Endothelial cell (in vitro differentiated cells): Measurements from ENCODE around the gene OARD1. TPM values are rescaled to one million over a fixed set of nuclear protein-coding genes. Genes with fewer than 3 reads are reported as not detected.

Experiments used
- DNase-seq: peaks from one replicate; pipeline ENCODE4 v3.0.0; 2021; ENCODE audit warnings: low spot score
- H3K27ac Mint-ChIP-seq: one replicate; pipeline ENCODE4 v1.8.0; 2021; ENCODE audit warnings: mixed read lengths, inconsistent platforms; ENCODE audit not compliant: unreplicated experiment
- H3K27me3 Mint-ChIP-seq: one replicate; pipeline ENCODE4 v1.8.0; 2021; ENCODE audit warnings: mild to moderate bottlenecking, moderate library complexity, mixed read lengths, inconsistent platforms; ENCODE audit not compliant: unreplicated experiment
- H3K36me3 Mint-ChIP-seq: one replicate; pipeline ENCODE4 v1.8.0; 2021; ENCODE audit warnings: mild to moderate bottlenecking, low read depth, mixed read lengths, inconsistent platforms; ENCODE audit not compliant: unreplicated experiment
- H3K4me1 Mint-ChIP-seq: one replicate; pipeline ENCODE4 v1.8.0; 2021; ENCODE audit warnings: mild to moderate bottlenecking, mixed read lengths, inconsistent platforms; ENCODE audit not compliant: unreplicated experiment
- H3K4me3 Mint-ChIP-seq: one replicate; pipeline ENCODE4 v1.8.0; 2021; ENCODE audit warnings: mild to moderate bottlenecking, mixed read lengths, inconsistent platforms; ENCODE audit not compliant: unreplicated experiment
- H3K9me3 Mint-ChIP-seq: one replicate; pipeline ENCODE4 v1.8.0; 2021; ENCODE audit warnings: mixed read lengths, inconsistent platforms; ENCODE audit not compliant: unreplicated experiment
- total RNA-seq: library from RNA; stranded (reverse); fragmentation: NEBNext Ultra II Directional; extraction: Animal tissue kit (Norgen Biotek cat#: 25700); gene quantifications from one replicate; pipeline ENCODE4 v1.2.1, GENCODE V29; 2021; ENCODE audit not compliant: unreplicated experiment
- TF ChIP-seq, protein P1 (sequence below): fragments of 200-600 bp; sonication (generic); IDR thresholded peaks from one replicate; pipeline ENCODE4 v1.5.0; 2021; ENCODE audit warnings: antibody characterized with exemption; ENCODE audit not compliant: unreplicated experiment

The OARD1 gene
- total RNA-seq, 1 donor from 2014 or later: 20.5 TPM

DNA sequence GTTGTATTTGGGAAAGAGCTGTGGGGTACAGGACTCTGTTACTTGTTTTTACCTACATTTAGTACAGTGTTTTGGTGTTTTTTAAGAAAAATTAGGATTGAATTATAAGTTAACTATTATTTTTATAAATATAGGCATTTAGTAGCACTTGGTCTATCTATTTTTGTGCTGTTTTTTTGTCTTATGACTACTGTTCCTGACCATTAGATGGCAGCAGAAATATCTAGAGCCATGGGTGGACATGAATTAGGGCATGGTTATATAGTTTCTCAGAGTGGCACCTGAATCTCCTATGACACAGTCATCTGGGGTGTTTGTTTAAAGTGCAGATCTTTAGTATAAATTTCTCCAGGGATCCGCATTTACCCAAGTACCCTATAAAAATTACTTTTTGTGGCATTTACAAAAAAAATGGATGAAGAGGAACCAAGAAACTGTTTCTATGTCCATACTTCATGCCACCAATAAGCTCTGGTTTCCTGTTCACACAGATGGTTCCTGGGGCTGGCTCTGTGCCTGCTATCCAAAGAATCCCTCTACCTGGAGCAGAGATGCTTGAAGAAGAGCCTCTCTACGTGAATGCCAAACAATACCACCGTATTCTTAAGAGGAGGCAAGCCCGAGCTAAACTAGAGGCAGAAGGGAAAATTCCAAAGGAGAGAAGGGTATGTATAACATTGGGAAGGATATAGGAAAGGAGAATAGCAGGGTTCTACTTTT, 20.4 kb upstream of the OARD1 start:
- no peak overlapping the region for H3K27ac Mint-ChIP-seq
- TF ChIP-seq, protein P1, sequence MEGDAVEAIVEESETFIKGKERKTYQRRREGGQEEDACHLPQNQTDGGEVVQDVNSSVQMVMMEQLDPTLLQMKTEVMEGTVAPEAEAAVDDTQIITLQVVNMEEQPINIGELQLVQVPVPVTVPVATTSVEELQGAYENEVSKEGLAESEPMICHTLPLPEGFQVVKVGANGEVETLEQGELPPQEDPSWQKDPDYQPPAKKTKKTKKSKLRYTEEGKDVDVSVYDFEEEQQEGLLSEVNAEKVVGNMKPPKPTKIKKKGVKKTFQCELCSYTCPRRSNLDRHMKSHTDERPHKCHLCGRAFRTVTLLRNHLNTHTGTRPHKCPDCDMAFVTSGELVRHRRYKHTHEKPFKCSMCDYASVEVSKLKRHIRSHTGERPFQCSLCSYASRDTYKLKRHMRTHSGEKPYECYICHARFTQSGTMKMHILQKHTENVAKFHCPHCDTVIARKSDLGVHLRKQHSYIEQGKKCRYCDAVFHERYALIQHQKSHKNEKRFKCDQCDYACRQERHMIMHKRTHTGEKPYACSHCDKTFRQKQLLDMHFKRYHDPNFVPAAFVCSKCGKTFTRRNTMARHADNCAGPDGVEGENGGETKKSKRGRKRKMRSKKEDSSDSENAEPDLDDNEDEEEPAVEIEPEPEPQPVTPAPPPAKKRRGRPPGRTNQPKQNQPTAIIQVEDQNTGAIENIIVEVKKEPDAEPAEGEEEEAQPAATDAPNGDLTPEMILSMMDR: no peak
- no peaks in the 10 kb centered on the region for H3K9me3 Mint-ChIP-seq
- no peaks in the 10 kb centered on the region for H3K4me1 Mint-ChIP-seq
- H3K36me3 Mint-ChIP-seq: peaks cover 51% of the 10 kb centered on the region
- no peaks in the 10 kb centered on the region for H3K27me3 Mint-ChIP-seq
- no peak for DNase-seq
- H3K4me3 Mint-ChIP-seq: no peak overlapping the region

DNA sequence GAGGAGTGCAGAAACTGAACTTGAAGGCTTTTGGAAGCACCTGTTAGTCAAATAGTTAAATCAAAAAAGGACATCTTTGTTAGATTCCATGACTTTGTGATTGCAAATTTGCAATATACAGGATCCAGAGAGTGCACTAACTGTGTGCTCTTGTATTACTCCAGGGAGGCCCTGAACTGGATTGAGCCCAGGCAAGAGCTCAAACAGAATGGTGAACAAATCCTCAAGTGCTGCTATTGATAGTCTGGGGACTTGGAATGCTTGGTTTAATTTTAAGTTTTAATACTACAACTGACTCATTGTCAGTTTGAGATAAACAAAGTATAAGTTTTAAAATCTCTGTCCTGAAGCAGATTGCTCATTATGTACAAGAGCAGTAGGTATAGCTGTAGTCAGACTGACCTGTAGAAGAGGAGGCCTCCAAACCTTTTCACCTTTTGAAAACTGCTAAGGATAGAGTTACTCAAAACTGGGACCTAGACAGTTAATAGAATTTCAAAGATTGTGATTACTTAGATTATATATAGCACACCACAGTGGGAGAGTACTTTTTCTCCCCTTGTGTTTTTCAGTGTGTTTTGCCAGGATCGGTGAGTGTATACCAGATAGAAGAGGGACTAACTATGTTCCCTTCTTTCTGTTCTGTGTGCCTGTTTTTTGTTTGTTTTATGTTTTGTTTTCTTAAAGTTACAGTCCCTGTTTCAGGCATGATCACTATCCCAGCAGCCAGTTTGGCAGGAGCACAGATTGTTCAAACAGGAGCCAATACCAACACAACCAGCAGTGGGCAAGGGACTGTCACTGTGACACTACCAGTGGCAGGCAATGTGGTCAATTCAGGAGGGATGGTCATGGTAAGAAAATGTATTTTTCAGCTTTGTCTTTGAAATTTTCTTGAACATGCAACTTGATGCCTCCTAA, 18.9 kb upstream of the OARD1 start:
- TF ChIP-seq, protein P1: no peak
- Mint-ChIP-seq H3K36me3 (peaks cover 38% of the 10 kb centered on the region), H3K27me3 (no peaks in the 10 kb centered on the region), H3K4me1 (no peaks in the 10 kb centered on the region), H3K4me3 (no peak overlapping the region), H3K9me3 (no peaks in the 10 kb centered on the region), H3K27ac (no peak overlapping the region)
- no peak for DNase-seq

DNA sequence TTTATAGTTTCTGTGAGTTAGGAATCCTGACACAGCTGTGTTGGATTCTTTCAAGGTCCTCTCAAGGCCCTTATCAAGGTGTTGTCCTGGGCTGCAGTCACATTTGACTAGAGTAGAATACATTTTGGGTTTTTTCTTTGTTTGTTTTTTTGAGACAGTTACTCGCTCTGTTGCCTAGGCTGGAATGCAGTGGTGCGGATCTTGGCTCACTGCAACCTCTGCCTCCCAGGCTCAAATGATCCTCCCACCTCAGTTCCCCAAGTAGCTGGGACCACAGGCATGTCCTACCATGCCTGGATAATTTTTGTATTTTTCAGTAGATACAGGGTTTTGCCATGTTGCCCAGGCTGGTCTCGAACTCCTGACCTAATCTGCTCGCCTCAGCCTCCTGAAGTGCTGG, 16.3 kb upstream of the OARD1 start:
- Mint-ChIP-seq H3K9me3 (no peaks in the 10 kb centered on the region), H3K4me1 (no peaks in the 10 kb centered on the region), H3K27me3 (peaks cover 2% of the 10 kb centered on the region), H3K36me3 (peaks cover 25% of the 10 kb centered on the region), H3K27ac (no peak overlapping the region), H3K4me3 (no peak overlapping the region)
- DNase-seq: no peak
- TF ChIP-seq, protein P1: no peak

DNA sequence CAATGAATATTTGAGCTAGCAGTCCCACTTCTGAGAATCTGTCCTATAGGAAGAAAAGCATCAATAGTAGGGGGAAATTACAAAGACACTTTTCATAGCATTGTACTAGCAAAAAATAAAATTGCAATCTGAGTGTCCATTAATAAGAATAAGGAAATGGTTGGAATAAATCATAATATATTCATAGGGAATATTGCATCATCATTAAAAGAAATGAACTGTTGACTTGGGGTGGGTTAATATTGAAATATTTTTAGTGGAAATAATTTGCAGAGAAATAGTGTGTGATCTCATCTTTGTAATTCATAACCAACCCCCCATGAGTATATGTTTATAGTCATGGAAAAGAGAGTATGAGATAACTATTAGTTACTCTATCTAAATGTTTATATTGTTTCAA, 13.0 kb upstream of the OARD1 start:
- no peak overlapping the region for H3K27ac Mint-ChIP-seq
- peaks cover 16% of the 10 kb centered on the region for H3K36me3 Mint-ChIP-seq
- TF ChIP-seq, protein P1: no peak
- H3K27me3 Mint-ChIP-seq: peaks cover 2% of the 10 kb centered on the region
- no peak overlapping the region for H3K4me3 Mint-ChIP-seq
- peaks cover 13% of the 10 kb centered on the region for H3K4me1 Mint-ChIP-seq
- no peak for DNase-seq
- H3K9me3 Mint-ChIP-seq: no peaks in the 10 kb centered on the region

DNA sequence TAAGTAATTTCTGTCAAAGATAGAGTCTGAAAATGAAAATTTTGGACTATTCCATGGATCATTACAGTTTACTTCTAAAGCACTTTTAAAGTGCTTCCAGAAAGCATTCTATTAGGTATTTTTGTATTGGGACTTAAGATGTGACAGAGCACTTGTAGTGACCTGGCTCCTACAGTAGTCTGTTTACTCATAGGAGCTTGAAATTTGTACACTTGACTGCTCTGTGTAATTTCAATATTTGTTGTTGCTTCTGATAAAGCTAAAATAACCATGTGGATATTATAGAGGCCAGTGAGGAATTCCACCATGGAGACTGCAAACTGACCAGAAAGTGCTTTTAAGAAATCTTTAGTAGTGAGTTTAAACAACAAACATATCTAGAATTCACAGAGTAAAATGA, 10.9 kb upstream of the OARD1 start:
- DNase-seq: no peak
- TF ChIP-seq, protein P1: no peak
- Mint-ChIP-seq H3K9me3 (no peaks in the 10 kb centered on the region), H3K4me3 (no peak overlapping the region), H3K36me3 (peaks cover 12% of the 10 kb centered on the region), H3K4me1 (peaks cover 27% of the 10 kb centered on the region), H3K27ac (no peak overlapping the region), H3K27me3 (peaks cover 2% of the 10 kb centered on the region)
